H1 (cell line): Measurements from ENCODE around the gene DNAJC22. TPM values are rescaled to one million over a fixed set of nuclear protein-coding genes. Genes with fewer than 3 reads are reported as not detected.

Experiments
- CTCF ChIP-seq, 3 experiments: IDR thresholded peaks; 1 replicate in 2 of 3; 2 replicates in 1 of 3; pipeline versions ENCODE4 v1.5.1 to v1.6.1; 2011; ENCODE audit warnings: low read length in 3 of 3, mild to moderate bottlenecking in 3 of 3, inconsistent platforms in 2 of 3, low read depth in 1 of 3, moderate library complexity in 1 of 3; ENCODE audit not compliant: insufficient read depth in 1 of 3; ENCODE audit errors: control extremely low read depth in 1 of 3
- EGR1 ChIP-seq: IDR thresholded peaks from 2 replicates; pipeline ENCODE4 v1.6.1; 2011; ENCODE audit warnings: low read depth, low read length, borderline replicate concordance
- EZH2 ChIP-seq: fragments of 200-600 bp; sonication (generic); IDR thresholded peaks from 2 replicates; pipeline ENCODE4 v1.7.1; 2012; ENCODE audit warnings: low read depth, mild to moderate bottlenecking, moderate library complexity, low read length, inconsistent platforms; ENCODE audit not compliant: severe bottlenecking
- HDAC2 ChIP-seq, 2 experiments: fragments of 300-600 bp in 1 of 2; sonication (generic) in 1 of 2; IDR thresholded peaks; 2 replicates each; pipeline ENCODE4 v1.6.1; 2011 to 2012; ENCODE audit warnings: low read depth in 2 of 2, low read length in 2 of 2, mild to moderate bottlenecking in 2 of 2, moderate library complexity in 2 of 2, borderline replicate concordance in 1 of 2, inconsistent platforms in 1 of 2
- HDAC6 ChIP-seq: IDR thresholded peaks from one replicate; pipeline ENCODE4 v1.7.1; 2012; ENCODE audit warnings: low read depth, mild to moderate bottlenecking, inconsistent platforms, low read length, moderate library complexity
- KDM4A ChIP-seq: IDR thresholded peaks from one replicate; pipeline ENCODE4 v1.7.1; 2012; ENCODE audit warnings: low read depth, mild to moderate bottlenecking, moderate library complexity, low read length, inconsistent platforms; ENCODE audit not compliant: severe bottlenecking
- RAD21 ChIP-seq, 2 experiments: IDR thresholded peaks in 1 of 2; conservative IDR thresholded peaks in 1 of 2; 2 replicates each; pipeline ENCODE4 v1.6.1; 2011; ENCODE audit warnings: low read depth in 2 of 2, low read length in 2 of 2, improper control_type of control experiment in 1 of 2, inconsistent platforms in 1 of 2, mild to moderate bottlenecking in 1 of 2, moderate library complexity in 1 of 2
- YY1 ChIP-seq: IDR thresholded peaks from 2 replicates; pipeline ENCODE4 v1.6.1; 2011; ENCODE audit warnings: low read depth, mild to moderate bottlenecking, low read length
- polyA plus RNA-seq, 7 experiments: library from polyadenylated mRNA; depleted of rRNA in 3 of 7; stranded (reverse) in 5 of 7; unstranded in 2 of 7; fragments of >200 nt in 5 of 7; fragments of 200-250 nt in 2 of 7; gene quantifications; 1 replicate in 5 of 7; 2 replicates in 1 of 7; 4 replicates in 1 of 7; pipeline versions ENCODE4 v1.2.1 to v1.2.3, GENCODE V29; 2011 to 2013; ENCODE audit warnings: missing spikeins in 2 of 7, mixed read lengths in 2 of 7
- total RNA-seq: library from RNA; stranded (reverse); fragmentation: NEBNext Ultra II Directional; extraction: Animal tissue kit (Norgen Biotek cat#: 25700); gene quantifications from 2 replicates; pipeline ENCODE4 v1.2.1, GENCODE V29; 2021

DNAJC22 gene
- total and polyA plus RNA-seq, 2 of the 8 experiments (the other 6 are each of a cell fraction or from before 2014, with no cell fraction given): 0.20 to 0.39 TPM

- peak; percentile 67 to 92 (median 89) for TF ChIP-seq CTCF (IDR thresholded peaks at IDR 0.05; ENCODE audit: control extremely low read depth in 1 of 3, insufficient read depth in 1 of 3, low read depth in 1 of 3, low read length in 3 of 3)
- TF ChIP-seq HDAC6: no peak
- TF ChIP-seq EGR1: peak; percentile 91
- peak; percentile 22 to 49; a peak in 3 of 4 replicates for TF ChIP-seq RAD21 (IDR thresholded peaks at IDR 0.05 in 1 of 2, conservative IDR thresholded peaks at IDR 0.05 in 1 of 2; ENCODE audit: low read depth in 2 of 2, low read length in 2 of 2)
- peak; percentile 5; the same call in 1 of the 2 replicates for TF ChIP-seq YY1
- TF ChIP-seq HDAC2 (IDR thresholded peaks at IDR 0.05; ENCODE audit: borderline replicate concordance in 1 of 2, low read depth in 2 of 2, low read length in 2 of 2): 0 out of 4 replicates have a peak, but pooled peaks have one; percentile 21 to 60
- TF ChIP-seq EZH2: peak; percentile 31
- TF ChIP-seq KDM4A: peak; percentile 81
Measured at GRCh38 chr12:49336645-49337584, 9.8 kb upstream of the DNAJC22 start, which contains the start of gene C1QL4 (continued).
